Peyer's patch (tissue), 4 donors: Measurements from ENCODE around the gene PDLIM7. TPM values are rescaled to one million over a fixed set of nuclear protein-coding genes. Genes with fewer than 3 reads are reported as not detected.

Source experiments
- DNase-seq, 3 donors: peaks; one replicate each; pipeline ENCODE4 v3.0.0-alpha.2; 2017 to 2019
- H3K27ac ChIP-seq, 4 donors: fragments of 200-600 bp; sonication (generic); one replicate each; pipeline ENCODE4 v1.5.1; 2016 to 2019
- H3K27me3 ChIP-seq, 2 donors: fragments of 200-600 bp; sonication (generic); one replicate each; pipeline ENCODE4 v1.5.1; 2019
- H3K36me3 ChIP-seq, 3 donors: fragments of 200-600 bp; sonication (generic); one replicate each; pipeline ENCODE4 v1.5.1; 2016 to 2019
- H3K4me1 ChIP-seq, 4 donors: fragments of 200-600 bp; sonication (generic); one replicate each; pipeline ENCODE4 v1.5.1; 2016 to 2019
- H3K4me3 ChIP-seq, 4 donors: fragments of 200-600 bp; sonication (generic); 1 replicate in 3 of 4; 2 replicates in 1 of 4; pipeline ENCODE4 v1.5.1; 2016 to 2019; ENCODE audit warnings: mild to moderate bottlenecking in 1 of 4
- H3K9me3 ChIP-seq, 4 donors: fragments of 200-600 bp; sonication (generic); one replicate each; pipeline ENCODE4 v1.5.1; 2016 to 2019; ENCODE audit warnings: mild to moderate bottlenecking in 1 of 4
- POLR2A ChIP-seq, 2 donors: fragments of 450-650 bp; IDR thresholded peaks; one replicate each; pipeline ENCODE4 v1.5.1; 2017; ENCODE audit warnings: antibody characterized with exemption in 2 of 2, mild to moderate bottlenecking in 2 of 2, moderate library complexity in 2 of 2
- total RNA-seq, 4 donors: library from RNA; depleted of rRNA; stranded (reverse); fragments of >200 nt; gene quantifications; one replicate each; pipeline ENCODE4 v1.1.0, GENCODE V29; 2016
- TF ChIP-seq, protein P1 (sequence below), 6 experiments: fragments of 450-650 bp in 4 of 6; fragments of 200-600 bp in 2 of 6; sonication (generic) in 1 of 6; IDR thresholded peaks; one replicate each; pipeline ENCODE4 v1.5.1; 2017 to 2019; ENCODE audit warnings: antibody characterized with exemption in 6 of 6, mild to moderate bottlenecking in 3 of 6, moderate library complexity in 1 of 6

The PDLIM7 gene
- total RNA-seq, 4 donors from 2014 or later, result 17.4 to 137 (median 23.3) TPM

- Histone ChIP-seq H3K9me3 (no peaks in the 10 kb centered on the region), H3K27ac (peak overlapping the region in 3 of 4 donors; percentile 13 to 92 (median 74)), H3K36me3 (peaks cover 0 to 54% (median 0%) of the 10 kb centered on the region in 3 donors), H3K4me3 (peak overlapping the region in 1 of 4 donors; percentile 57), H3K27me3 (no peaks in the 10 kb centered on the region), H3K4me1 (peaks cover 0 to 19% (median 13%) of the 10 kb centered on the region in 4 donors)
- TF ChIP-seq, protein P1, sequence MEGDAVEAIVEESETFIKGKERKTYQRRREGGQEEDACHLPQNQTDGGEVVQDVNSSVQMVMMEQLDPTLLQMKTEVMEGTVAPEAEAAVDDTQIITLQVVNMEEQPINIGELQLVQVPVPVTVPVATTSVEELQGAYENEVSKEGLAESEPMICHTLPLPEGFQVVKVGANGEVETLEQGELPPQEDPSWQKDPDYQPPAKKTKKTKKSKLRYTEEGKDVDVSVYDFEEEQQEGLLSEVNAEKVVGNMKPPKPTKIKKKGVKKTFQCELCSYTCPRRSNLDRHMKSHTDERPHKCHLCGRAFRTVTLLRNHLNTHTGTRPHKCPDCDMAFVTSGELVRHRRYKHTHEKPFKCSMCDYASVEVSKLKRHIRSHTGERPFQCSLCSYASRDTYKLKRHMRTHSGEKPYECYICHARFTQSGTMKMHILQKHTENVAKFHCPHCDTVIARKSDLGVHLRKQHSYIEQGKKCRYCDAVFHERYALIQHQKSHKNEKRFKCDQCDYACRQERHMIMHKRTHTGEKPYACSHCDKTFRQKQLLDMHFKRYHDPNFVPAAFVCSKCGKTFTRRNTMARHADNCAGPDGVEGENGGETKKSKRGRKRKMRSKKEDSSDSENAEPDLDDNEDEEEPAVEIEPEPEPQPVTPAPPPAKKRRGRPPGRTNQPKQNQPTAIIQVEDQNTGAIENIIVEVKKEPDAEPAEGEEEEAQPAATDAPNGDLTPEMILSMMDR (IDR thresholded peaks at IDR 0.05), result no peak
- TF ChIP-seq POLR2A (IDR thresholded peaks at IDR 0.05), result no peak
- DNase-seq, result no peak
Measured at GRCh38 chr5:177511181-177511580, 13.8 kb upstream of the PDLIM7 start.

- no peaks in the 10 kb centered on the region for H3K9me3 ChIP-seq
- H3K27ac ChIP-seq, result peak overlapping the region in 3 of 4 donors; percentile 13 to 92 (median 74)
- TF ChIP-seq, protein P1 (IDR thresholded peaks at IDR 0.05), result no peak
- TF ChIP-seq POLR2A (IDR thresholded peaks at IDR 0.05), result no peak
- H3K4me3 ChIP-seq, result peak overlapping the region in 2 of 4 donors; percentile 47 to 57
- DNase-seq, result peak in 2 of 3 donors; percentile 81 to 85
- H3K27me3 ChIP-seq, result no peaks in the 10 kb centered on the region
- H3K4me1 ChIP-seq, result peaks cover 0 to 13% (median 7%) of the 10 kb centered on the region in 4 donors
- peaks cover 0 to 52% (median 0%) of the 10 kb centered on the region in 3 donors for H3K36me3 ChIP-seq
Measured at GRCh38 chr5:177510567-177511053, 13.2 kb upstream of the PDLIM7 start.

DNA sequence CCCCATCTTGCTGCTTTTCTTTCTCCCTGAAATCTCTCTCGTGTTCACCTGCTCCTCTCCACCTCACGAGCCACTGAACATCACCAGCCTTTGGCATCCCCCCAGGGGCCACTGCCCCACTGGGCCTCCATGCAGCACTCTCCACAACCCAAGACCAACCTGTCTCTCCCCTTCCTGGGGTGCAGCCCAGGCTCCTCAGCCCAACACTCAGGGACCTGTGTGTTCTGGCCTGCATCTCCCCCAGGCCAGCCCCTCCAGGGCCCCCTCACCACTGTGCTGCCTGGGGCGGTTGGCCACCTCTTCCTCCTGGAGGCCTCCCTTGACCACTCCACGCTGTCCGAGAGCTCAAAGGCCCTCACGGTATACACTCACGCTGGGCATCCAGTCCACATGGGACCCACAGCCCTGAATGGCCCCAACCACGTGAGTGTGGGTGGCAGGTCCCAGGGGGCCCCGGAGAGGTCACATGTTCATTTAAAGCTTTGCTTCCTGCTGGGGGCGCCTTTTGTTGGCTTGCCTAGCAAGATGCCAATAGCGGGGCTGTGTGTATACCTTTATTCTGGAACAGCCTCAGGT, 12.7 kb upstream of the PDLIM7 start:
- DNase-seq, result peak in 2 of 3 donors; percentile 83
- Histone ChIP-seq H3K27me3 (no peaks in the 10 kb centered on the region), H3K36me3 (peaks cover 0 to 47% (median 0%) of the 10 kb centered on the region in 3 donors), H3K4me3 (peak overlapping the region in 3 of 4 donors; percentile 42 to 57 (median 47)), H3K27ac (peak overlapping the region; percentile 57 to 92 (median 68)), H3K4me1 (peaks cover 0 to 13% (median 4%) of the 10 kb centered on the region in 4 donors), H3K9me3 (no peaks in the 10 kb centered on the region)
- TF ChIP-seq POLR2A (IDR thresholded peaks at IDR 0.05), result no peak
- TF ChIP-seq, protein P1 (IDR thresholded peaks at IDR 0.05), result no peak

GRCh38 chr5:177509381-177509951, 12.1 kb upstream of the PDLIM7 start, which contains the start of gene DOK3:
DOK3 (minus strand) TSS chr5:177509826; CDS start chr5:177509540, 286 bp downstream.
- TF ChIP-seq, protein P1 (IDR thresholded peaks at IDR 0.05), result no peak
- no peak for TF ChIP-seq POLR2A (IDR thresholded peaks at IDR 0.05)
- Histone ChIP-seq H3K27me3 (no peaks in the 10 kb centered on the region), H3K9me3 (no peaks in the 10 kb centered on the region), H3K36me3 (peaks cover 0 to 41% (median 0%) of the 10 kb centered on the region in 3 donors), H3K4me1 (peaks cover 0 to 13% (median 1%) of the 10 kb centered on the region in 4 donors), H3K27ac (peak within 1 kb of the TSS; percentile 57 to 92 (median 68)), H3K4me3 (peak within 1 kb of the TSS; percentile 38 to 57 (median 44))
- peak in 2 of 3 donors; percentile 74 to 81 for DNase-seq

DNA sequence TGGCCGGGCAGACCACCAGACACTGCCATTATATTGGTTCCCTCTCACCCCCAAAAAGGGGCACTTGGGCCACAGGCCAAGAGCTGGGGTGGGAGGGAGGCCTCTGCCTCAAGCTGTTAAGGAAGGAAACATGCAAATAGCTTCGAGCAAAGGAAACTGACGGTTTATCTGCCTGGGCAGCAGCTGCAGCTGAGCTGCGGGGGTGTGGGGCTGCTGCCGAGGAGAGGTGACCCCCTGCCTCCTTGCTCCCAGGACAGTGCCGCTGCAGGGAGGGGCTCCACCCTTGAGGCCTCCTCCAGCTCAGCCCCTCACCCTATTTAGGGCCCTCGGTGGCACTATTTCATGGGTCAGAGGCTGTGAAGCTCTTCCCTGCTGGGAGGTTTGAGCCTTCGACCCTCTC, 11.4 kb upstream of the PDLIM7 start:
- Histone ChIP-seq H3K27me3 (no peaks in the 10 kb centered on the region), H3K4me3 (peak overlapping the region; percentile 38 to 57 (median 44)), H3K27ac (peak overlapping the region; percentile 57 to 92 (median 68)), H3K9me3 (no peaks in the 10 kb centered on the region), H3K36me3 (peaks cover 0 to 35% (median 0%) of the 10 kb centered on the region in 3 donors), H3K4me1 (peaks cover 0 to 13% (median 1%) of the 10 kb centered on the region in 4 donors)
- peak in 2 of 3 donors; percentile 59 to 60 for DNase-seq
- TF ChIP-seq, protein P1 (IDR thresholded peaks at IDR 0.05), result no peak
- no peak for TF ChIP-seq POLR2A (IDR thresholded peaks at IDR 0.05)
